Adrenal gland (tissue), 12 donors: ENCODE data around the gene LTN1. TPM values are rescaled to one million over a fixed set of nuclear protein-coding genes. Genes with fewer than 3 reads are reported as not detected.

ENCODE experiments used
- DNase-seq, 7 donors: peaks; one replicate each; pipeline ENCODE4 v3.0.0-alpha.2; 2019 to 2020
- H3K27ac ChIP-seq, 5 donors: fragments of 200-600 bp; sonication (generic) in 4 of 5; 1 replicate in 3 of 5; 2 replicates in 2 of 5; pipeline versions ENCODE4 v1.5.1 to v1.8.0; 2016 to 2020; ENCODE audit warnings: mild to moderate bottlenecking in 1 of 5
- H3K27me3 ChIP-seq: fragments of 200-600 bp; 2 replicates; pipeline ENCODE4 v1.8.0; 2021
- H3K36me3 ChIP-seq, 2 donors: fragments of 200-600 bp; replicated peaks in 1 of 2; 1 replicate in 1 of 2; 2 replicates in 1 of 2; pipeline versions ENCODE4 v1.5.1 to v1.8.0; 2018 to 2022
- H3K4me1 ChIP-seq, 2 donors: fragments of 200-600 bp; replicated peaks in 1 of 2; 1 replicate in 1 of 2; 2 replicates in 1 of 2; pipeline versions ENCODE4 v1.5.1 to v1.8.0; 2018 to 2021
- H3K4me3 ChIP-seq, 4 donors: fragments of 200-600 bp; sonication (generic) in 3 of 4; one replicate each; pipeline ENCODE4 v1.5.1; 2016 to 2018
- H3K9me3 ChIP-seq, 3 donors: fragments of 200-600 bp; sonication (generic) in 1 of 3; replicated peaks in 1 of 3; 1 replicate in 2 of 3; 2 replicates in 1 of 3; pipeline versions ENCODE4 v1.5.1 to v1.8.0; 2016 to 2021
- CTCF ChIP-seq, 6 experiments: fragments of 450-650 bp in 4 of 6; fragments of 200-600 bp in 2 of 6; sonication (generic) in 1 of 6; IDR thresholded peaks; 1 replicate in 5 of 6; 2 replicates in 1 of 6; pipeline versions ENCODE4 v1.5.1 to v1.8.0; 2016 to 2021; ENCODE audit warnings: antibody characterized with exemption in 6 of 6, mild to moderate bottlenecking in 2 of 6, moderate library complexity in 1 of 6
- POLR2A ChIP-seq, 2 donors: fragments of 450-650 bp; IDR thresholded peaks; one replicate each; pipeline ENCODE4 v1.6.1; 2017; ENCODE audit warnings: antibody characterized with exemption in 2 of 2, mild to moderate bottlenecking in 2 of 2, moderate library complexity in 1 of 2
- WGBS, 4 donors: extraction: QIAGEN DNeasy Blood & Tissue Kit in 2 of 4; methylation state at CpG; one replicate each; pipeline versions ENCODE4 v1.1.5 to v1.1.7; 2013 to 2017; 5-methylcytosine and 5-hydroxymethylcytosine counted together
- intact Hi-C, 2 donors: fragments of 100-400 bp; cut with DNase I; formaldehyde crosslinking; loops; one replicate each; pipeline versions ENCODE4 v1.14.1 to v1.15.0; 2022 to 2023
- polyA plus RNA-seq, 3 donors: library from polyadenylated mRNA; stranded (reverse); fragments of 200-250 nt in 2 of 3; fragments of 350-450 nt in 1 of 3; fragmentation: Illumina TruSeq in 1 of 3; extraction: RNeasy Lipid Tissue Mini Kit (QIAGEN cat#74804) in 1 of 3; gene quantifications; one replicate each; pipeline ENCODE4 v1.2.3, GENCODE V29; 2013 to 2014
- total RNA-seq, 9 donors: library from RNA; depleted of rRNA in 4 of 9; stranded (reverse); fragments of >200 nt in 4 of 9; fragments of 120-200 nt in 1 of 9; fragmentation: NEBNext Ultra II Directional in 1 of 9; extraction: Animal tissue kit (Norgen Biotek cat#: 25700) in 1 of 9; gene quantifications; one replicate each; pipeline versions ENCODE4 v1.1.0 to v1.2.4, GENCODE V29; 2013 to 2023
- donor health status: healthy with polysubstance abuse.
- donor health status: Bipolar disorder and iron deficiency.
- donor health status: DM: yes; HTN: yes; CAD: no.
- donor health status: DM: no; HTN: no; CAD: no.
- donor health status: DM: no; HTN: no; CAD: no.
- donor health status: DM: yes; HTN: yes; CAD: no.

The LTN1 gene
- total and polyA plus RNA-seq, 12 donors: 3.6 to 31.2 (median 22.0) TPM

- Histone ChIP-seq H3K4me3 (no peak overlapping the region), H3K36me3 (peaks cover 0 to 49% of the 10 kb centered on the region in 2 donors), H3K27ac (no peak overlapping the region), H3K9me3 (no peaks in the 10 kb centered on the region), H3K27me3 (no peaks in the 10 kb centered on the region), H3K4me1 (peaks cover 0 to 7% of the 10 kb centered on the region in 2 donors)
- intact Hi-C loops: no loop called here
- TF ChIP-seq CTCF (IDR thresholded peaks at IDR 0.05) (no peak), POLR2A (IDR thresholded peaks at IDR 0.05) (no peak)
- WGBS, 4 donors: 74 to 86% (median 75%) methylated on average over 1 of the region's 1 CpG
- DNase-seq: no peak
Observed at GRCh38 chr21:28979092-28979491, 13.6 kb downstream of the LTN1 start.

GRCh38 chr21:28975397-28975796 lies 17.3 kb downstream of the LTN1 start:
- no peak for DNase-seq
- Histone ChIP-seq H3K4me3 (no peak overlapping the region), H3K36me3 (peaks cover 0 to 30% of the 10 kb centered on the region in 2 donors), H3K27ac (no peak overlapping the region), H3K4me1 (no peaks in the 10 kb centered on the region), H3K27me3 (no peaks in the 10 kb centered on the region), H3K9me3 (no peaks in the 10 kb centered on the region)
- 57 to 77% (median 62%) methylated on average over 3 of the region's 3 CpGs for WGBS, 4 donors
- intact Hi-C loops: no loop called here
- no peak for TF ChIP-seq CTCF (IDR thresholded peaks at IDR 0.05)
- no peak for TF ChIP-seq POLR2A (IDR thresholded peaks at IDR 0.05)

GRCh38 chr21:28974531-28975227 lies 18.0 kb downstream of the LTN1 start:
- H3K4me1 ChIP-seq: no peaks in the 10 kb centered on the region
- no peak overlapping the region for H3K4me3 ChIP-seq
- no peak overlapping the region for H3K27ac ChIP-seq
- H3K27me3 ChIP-seq: no peaks in the 10 kb centered on the region
- TF ChIP-seq CTCF (IDR thresholded peaks at IDR 0.05) (no peak), POLR2A (IDR thresholded peaks at IDR 0.05) (no peak)
- peaks cover 0 to 34% of the 10 kb centered on the region in 2 donors for H3K36me3 ChIP-seq
- DNase-seq: no peak
- no peaks in the 10 kb centered on the region for H3K9me3 ChIP-seq
- intact Hi-C loops: no loop called here
- WGBS, 4 donors: 92 to 95% (median 93%) methylated on average over 6 of the region's 6 CpGs

DNA sequence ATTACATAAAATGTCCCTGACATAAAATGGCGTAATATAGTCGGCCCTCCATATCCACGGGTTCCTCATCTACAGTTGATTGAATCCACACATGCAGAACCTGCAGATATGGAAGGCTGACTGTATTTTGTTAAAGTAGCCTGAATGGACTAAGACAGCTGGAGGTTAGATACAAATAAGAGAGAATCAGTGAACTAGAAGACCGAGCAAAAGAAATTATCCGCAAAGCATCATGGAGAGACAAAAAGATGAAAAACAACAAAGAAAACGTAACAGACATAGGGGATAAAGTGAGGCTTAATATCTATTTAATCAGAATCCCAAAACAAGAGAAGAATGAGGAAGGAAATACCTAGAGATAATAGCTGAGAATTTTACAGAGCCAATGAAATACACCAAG lies 20.3 kb downstream of the LTN1 start:
- Histone ChIP-seq H3K27ac (no peak overlapping the region), H3K36me3 (peaks cover 0 to 44% of the 10 kb centered on the region in 2 donors), H3K27me3 (no peaks in the 10 kb centered on the region), H3K4me3 (no peak overlapping the region), H3K4me1 (no peaks in the 10 kb centered on the region), H3K9me3 (no peaks in the 10 kb centered on the region)
- WGBS, 4 donors: 89 to 99% (median 96%) methylated on average over 6 of the region's 6 CpGs
- intact Hi-C loops: no loop called here
- no peak for TF ChIP-seq POLR2A (IDR thresholded peaks at IDR 0.05)
- no peak for TF ChIP-seq CTCF (IDR thresholded peaks at IDR 0.05)
- no peak for DNase-seq
